ENCODE data around the gene DGKD. TPM values are rescaled to one million over a fixed set of nuclear protein-coding genes. Genes with fewer than 3 reads are reported as not detected.

DGKD gene
- total RNA-seq, 1 experiment from 2014 or later: 52.0 TPM

DNA sequence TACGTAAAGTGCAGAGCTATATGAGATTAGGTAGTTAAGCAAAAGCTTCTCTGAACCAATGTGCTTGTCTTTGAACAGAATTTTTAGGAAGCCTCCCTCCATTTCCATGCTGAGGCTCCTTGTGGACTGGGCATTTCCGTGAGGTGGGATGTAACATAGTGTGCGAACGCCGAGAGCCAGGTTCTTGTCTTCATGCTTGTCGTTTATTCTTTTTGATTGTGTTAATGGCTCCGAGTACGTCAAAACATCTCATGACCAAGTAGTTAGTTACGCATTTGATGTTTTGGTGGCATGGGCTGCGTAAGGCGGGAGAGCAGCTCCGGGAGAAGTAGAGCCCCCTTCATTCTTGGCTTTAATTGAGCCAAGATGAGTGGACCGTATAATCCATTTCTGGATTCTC lies 32.9 kb downstream of the DGKD start (continued):
- TF ChIP-seq REST (IDR thresholded peaks at IDR 0.05; ENCODE audit: low read depth): no peak

DNA sequence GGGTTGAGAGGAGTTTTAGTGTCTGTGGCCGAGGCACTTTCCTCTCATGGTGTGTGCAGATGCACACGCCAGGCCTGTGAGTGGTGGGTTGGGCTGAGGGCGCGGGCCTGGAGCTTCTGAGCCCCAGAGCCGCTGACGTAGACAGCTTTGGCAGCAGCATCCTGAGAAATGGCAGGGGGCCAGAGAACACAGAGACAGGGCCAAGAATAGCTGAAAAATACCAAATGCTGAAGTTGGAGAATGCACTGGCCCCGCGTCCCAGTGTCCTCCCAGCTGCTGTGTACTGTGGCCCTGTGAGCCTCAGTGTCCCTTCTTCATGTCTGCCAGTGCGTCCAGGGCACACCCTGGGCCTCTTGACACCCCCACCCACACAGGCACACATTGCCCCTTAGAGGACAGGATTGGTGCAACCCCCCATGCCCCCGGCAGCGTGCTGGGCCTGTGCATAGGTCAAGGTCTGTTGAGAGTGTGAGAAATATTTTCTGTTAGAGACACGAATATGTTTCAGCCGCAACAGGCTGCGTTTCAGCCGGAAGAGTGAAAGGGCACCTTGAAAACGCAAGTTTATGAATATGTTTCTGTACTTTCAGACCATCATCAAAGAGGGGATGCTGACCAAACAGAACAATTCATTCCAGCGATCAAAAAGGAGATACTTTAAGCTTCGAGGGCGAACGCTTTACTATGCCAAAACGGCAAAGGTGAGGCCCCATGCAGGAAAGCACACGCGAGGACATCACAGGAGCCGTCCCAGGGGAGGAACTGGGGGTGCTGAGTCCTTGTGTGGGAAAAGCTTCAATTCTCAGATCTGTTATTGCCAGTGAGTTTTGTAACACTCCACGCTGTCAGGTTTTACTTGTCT lies 33.6 kb downstream of the DGKD start:
- Histone ChIP-seq H3K36me3 (ENCODE audit: control insufficient read depth in 1 of 2, insufficient read depth in 2 of 2, low read length in 2 of 2) (peaks cover 5 to 6% of the 10 kb centered on the region in 2 experiments; a peak in 2 of 4 replicates), H3K4me1 (ENCODE audit: control insufficient read depth in 1 of 2, insufficient read depth in 2 of 2, low read length in 2 of 2) (0 out of 4 replicates have a peak, but pooled peaks cover 0 to 4% of the 10 kb centered on the region in 2 experiments), H3K27ac (ENCODE audit: low read depth, low read length) (no peak overlapping the region), H3K9me3 (ENCODE audit: control insufficient read depth in 1 of 2, insufficient read depth in 1 of 2, low read depth in 1 of 2, low read length in 2 of 2) (no peaks in the 10 kb centered on the region), H3K79me2 (ENCODE audit: insufficient read depth, low read length) (peaks cover 60% of the 10 kb centered on the region), H3K9ac (ENCODE audit: low read length) (no peak overlapping the region), H3K4me3 (replicated peaks in 1 of 2; ENCODE audit: low read depth in 1 of 2, low read length in 2 of 2) (no peak overlapping the region), H2AFZ (ENCODE audit: low read depth, low read length, poor library complexity, severe bottlenecking) (no peak overlapping the region), H3K4me2 (ENCODE audit: low read length) (no peak overlapping the region), H4K20me1 (ENCODE audit: insufficient read depth) (0 out of 2 replicates have a peak, but pooled peaks cover 4% of the 10 kb centered on the region), H3K27me3 (ENCODE audit: insufficient read depth, low read length) (no peaks in the 10 kb centered on the region), H3K9me2 (ENCODE audit: insufficient read depth) (no peaks in the 10 kb centered on the region)
- POLR2A ChIA-PET: no interaction called here
- CTCF ChIA-PET: no interaction called here
- BruUV-seq (replicated peaks): no TSS peak
- intact Hi-C loops (cut with micrococcal nuclease): no loop called here
- RAD21 ChIA-PET (ENCODE audit: low non-redundant PET in 1 of 2, low total read pairs in 2 of 2, uncharacterized antibody in 2 of 2, unreplicated experiment in 2 of 2): no interaction called here
- TF ChIP-seq EGR1 (IDR thresholded peaks at IDR 0.05; ENCODE audit: low read depth): no peak
- TF ChIP-seq MAX (IDR thresholded peaks at IDR 0.05): no peak
- ATAC-seq (no peak), DNase-seq (ENCODE audit: low read depth, low spot score) (no peak)
